ENCODE results near the gene PRSS23. TPM values are rescaled to one million over a fixed set of nuclear protein-coding genes. Genes with fewer than 3 reads are reported as not detected.

PRSS23 gene
- total and polyA plus RNA-seq, 2 experiments from 2014 or later: 53.7 to 61.7 TPM

DNA sequence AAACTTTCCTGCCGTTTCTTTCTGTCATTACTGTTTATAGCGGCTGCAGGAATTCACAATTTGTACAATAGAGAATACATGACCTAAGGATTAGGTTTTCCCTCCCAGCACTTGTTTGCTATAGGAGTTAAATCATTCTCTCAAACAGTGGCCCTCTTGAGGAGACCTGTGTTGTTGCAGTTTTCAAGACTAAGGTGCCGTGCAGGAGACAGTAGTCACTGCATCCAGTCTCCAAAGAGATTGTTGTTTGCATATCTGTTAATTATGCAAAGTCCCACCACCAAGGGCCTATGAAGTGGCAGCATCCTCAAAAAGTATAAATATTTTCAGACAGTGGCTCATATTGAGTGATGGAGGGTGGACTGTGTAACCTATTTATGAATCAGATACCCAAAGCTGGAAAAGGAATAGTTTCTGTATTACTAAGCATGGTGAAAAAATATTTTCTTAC lies 2.3 kb downstream of the PRSS23 start:
- Histone ChIP-seq H3K4me3 (no peak overlapping the region), H3K9me2 (replicated peaks; ENCODE audit: insufficient read depth) (no peaks in the 10 kb centered on the region), H3K27ac (peak overlapping the region; percentile 66), H3K36me3 (replicated peaks; ENCODE audit: insufficient read depth, low read depth) (no peaks in the 10 kb centered on the region), H3K79me2 (peaks cover 39% of the 10 kb centered on the region), H3K9me3 (ENCODE audit: low read depth) (no peaks in the 10 kb centered on the region), H3K27me3 (no peaks in the 10 kb centered on the region), H2AFZ (no peak overlapping the region), H3K4me2 (peak overlapping the region; percentile 75), H4K20me1 (ENCODE audit: insufficient read depth, poor library complexity, severe bottlenecking) (no peaks in the 10 kb centered on the region), H3K4me1 (ENCODE audit: insufficient read depth) (peaks cover 11% of the 10 kb centered on the region)
- TF ChIP-seq EZH2phosphoT487 (IDR thresholded peaks at IDR 0.05; ENCODE audit: low read depth, severe bottlenecking, unreplicated experiment) (no peak), EZH2 (IDR thresholded peaks at IDR 0.05; ENCODE audit: borderline replicate concordance) (no peak), CTCF (IDR thresholded peaks at IDR 0.05; ENCODE audit: poor library complexity) (peak; percentile 60)
- DNase-seq (ENCODE audit: low spot score): peak; percentile 70
- 11% methylated on average over 3 of the region's 3 CpGs for WGBS (ENCODE audit: low lambda C conversion rate, missing lambda C conversion rate)

DNA sequence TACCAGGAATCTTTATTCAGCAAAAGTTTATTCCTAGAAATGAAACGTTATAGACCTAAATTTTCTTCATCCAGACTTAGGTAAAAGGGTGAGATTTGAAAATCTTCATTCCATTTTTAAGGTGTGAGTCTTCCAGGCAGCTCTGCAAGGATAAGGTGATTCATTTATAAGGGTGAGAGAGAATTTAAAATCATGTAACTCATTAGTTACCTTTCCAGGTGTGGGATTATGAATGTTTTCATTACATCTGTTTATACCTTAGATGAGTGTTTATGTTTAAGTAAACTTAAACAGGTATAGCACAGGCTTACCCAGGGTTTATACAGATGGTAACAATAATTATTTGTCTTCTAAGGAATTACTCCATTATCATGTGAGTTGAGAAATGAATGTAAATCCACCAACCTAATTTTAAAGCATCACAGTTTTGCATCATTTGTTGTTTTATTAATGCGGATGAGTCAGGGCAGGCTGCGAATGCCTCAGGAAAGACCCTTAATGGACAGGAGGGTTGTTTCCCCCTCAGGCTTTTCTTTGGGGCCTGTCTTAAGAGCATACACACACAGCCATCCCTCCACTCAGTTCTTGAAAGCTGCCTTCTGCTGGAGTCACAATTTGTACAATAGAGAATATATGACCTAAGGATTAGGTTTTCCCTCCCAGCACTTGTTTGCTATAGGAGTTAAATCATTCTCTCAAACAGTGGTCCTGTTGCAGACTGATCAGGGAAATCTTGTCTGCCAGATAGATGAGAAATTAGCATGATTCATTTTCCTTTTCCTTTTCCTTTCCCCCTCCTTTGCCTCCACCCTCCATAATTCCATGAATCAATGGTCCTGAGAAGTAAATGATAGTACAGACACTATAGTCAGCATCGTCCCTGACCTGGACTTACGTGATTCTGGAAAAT lies 3.0 kb downstream of the PRSS23 start:
- 59% methylated on average over 5 of the region's 5 CpGs for WGBS (ENCODE audit: low lambda C conversion rate, missing lambda C conversion rate)
- no peak for DNase-seq (ENCODE audit: low spot score)
- Histone ChIP-seq H4K20me1 (ENCODE audit: insufficient read depth, poor library complexity, severe bottlenecking) (no peaks in the 10 kb centered on the region), H3K36me3 (replicated peaks; ENCODE audit: insufficient read depth, low read depth) (no peaks in the 10 kb centered on the region), H3K79me2 (peaks cover 39% of the 10 kb centered on the region), H3K4me1 (ENCODE audit: insufficient read depth) (peaks cover 11% of the 10 kb centered on the region), H3K27ac (no peak overlapping the region), H3K9me2 (replicated peaks; ENCODE audit: insufficient read depth) (no peaks in the 10 kb centered on the region), H3K4me3 (no peak overlapping the region), H3K27me3 (no peaks in the 10 kb centered on the region), H3K4me2 (peak overlapping the region; percentile 75), H3K9me3 (ENCODE audit: low read depth) (no peaks in the 10 kb centered on the region), H2AFZ (no peak overlapping the region)
- TF ChIP-seq CTCF (IDR thresholded peaks at IDR 0.05; ENCODE audit: poor library complexity): no peak
- no peak for TF ChIP-seq EZH2 (IDR thresholded peaks at IDR 0.05; ENCODE audit: borderline replicate concordance)
- no peak for TF ChIP-seq EZH2phosphoT487 (IDR thresholded peaks at IDR 0.05; ENCODE audit: low read depth, severe bottlenecking, unreplicated experiment)

DNA sequence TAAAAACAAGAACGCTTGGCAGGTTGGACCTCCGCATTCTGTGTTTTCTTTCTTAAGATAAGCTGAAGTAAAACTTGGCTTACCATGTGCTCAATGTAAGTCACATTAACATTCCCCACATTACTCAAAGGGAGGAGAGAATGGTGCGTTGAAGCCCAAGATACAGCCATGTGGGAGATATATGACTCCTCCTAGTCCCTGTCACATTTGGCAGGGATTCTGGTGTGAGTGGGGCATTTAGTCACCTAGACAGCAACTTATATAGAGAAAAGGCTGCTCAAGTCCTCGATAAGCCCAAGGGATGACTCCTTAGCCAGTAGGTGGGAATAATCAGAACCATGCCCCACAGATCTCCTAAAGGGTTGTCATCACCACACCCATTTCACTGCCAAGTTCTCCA lies 4.6 kb downstream of the PRSS23 start:
- 91% methylated on average over 4 of the region's 4 CpGs for WGBS (ENCODE audit: low lambda C conversion rate, missing lambda C conversion rate)
- Histone ChIP-seq H3K9me3 (ENCODE audit: low read depth) (no peaks in the 10 kb centered on the region), H3K4me3 (no peak overlapping the region), H3K27ac (no peak overlapping the region), H3K9me2 (replicated peaks; ENCODE audit: insufficient read depth) (no peaks in the 10 kb centered on the region), H3K4me2 (no peak overlapping the region), H2AFZ (no peak overlapping the region), H3K4me1 (ENCODE audit: insufficient read depth) (peaks cover 5% of the 10 kb centered on the region), H3K36me3 (replicated peaks; ENCODE audit: insufficient read depth, low read depth) (no peaks in the 10 kb centered on the region), H3K79me2 (peaks cover 39% of the 10 kb centered on the region), H4K20me1 (ENCODE audit: insufficient read depth, poor library complexity, severe bottlenecking) (no peaks in the 10 kb centered on the region), H3K27me3 (no peaks in the 10 kb centered on the region)
- TF ChIP-seq EZH2phosphoT487 (IDR thresholded peaks at IDR 0.05; ENCODE audit: low read depth, severe bottlenecking, unreplicated experiment) (no peak), EZH2 (IDR thresholded peaks at IDR 0.05; ENCODE audit: borderline replicate concordance) (no peak), CTCF (IDR thresholded peaks at IDR 0.05; ENCODE audit: poor library complexity) (no peak)
- no peak for DNase-seq (ENCODE audit: low spot score)

Data from hepatocyte (in vitro differentiated cells).